Naive thymus-derived CD8-positive, alpha-beta T cell (primary cell): ENCODE measurements around the gene FAM131B. TPM values are rescaled to one million over a fixed set of nuclear protein-coding genes. Genes with fewer than 3 reads are reported as not detected.

Experiments used
- ATAC-seq, 2 donors: fragments of 150-1000 bp; cut with Tn5 transposase in 1 of 2; sonication (Bioruptor Pico), chemical (Tn5 transposase) in 1 of 2; 1 replicate in 1 of 2; 2 replicates in 1 of 2; pipeline ENCODE4 v1.10.0; 2021; ENCODE audit warnings: mild to moderate bottlenecking in 2 of 2, moderate library complexity in 2 of 2
- POLR2A ChIA-PET: fragments of 350-600 bp; sonication (Branson Sonifier 250); formaldehyde crosslinking; loops from one replicate; lab custom pipeline; 2021; ENCODE audit warnings: antibody characterized with exemption; lab: Charles Lee
- DNase-seq, 10 donors: peaks; one replicate each; pipeline versions ENCODE4 v3.0.0 to v3.0.0-alpha.2; 2020 to 2022
- H3K27ac Mint-ChIP-seq, 10 donors: one replicate each; pipeline ENCODE4 v1.8.0; 2020 to 2022; ENCODE audit warnings: mild to moderate bottlenecking in 10 of 10, mixed read lengths in 10 of 10, moderate library complexity in 4 of 10, inconsistent platforms in 1 of 10
- H3K27me3 Mint-ChIP-seq, 5 donors: one replicate each; pipeline ENCODE4 v1.8.0; 2021 to 2022; ENCODE audit warnings: mixed read lengths in 5 of 5
- H3K36me3 Mint-ChIP-seq, 3 donors: one replicate each; pipeline ENCODE4 v1.8.0; 2020 to 2022; ENCODE audit warnings: mixed read lengths in 3 of 3, mild to moderate bottlenecking in 2 of 3, inconsistent platforms in 1 of 3
- H3K4me1 Mint-ChIP-seq, 4 donors: one replicate each; pipeline ENCODE4 v1.8.0; 2021 to 2022; ENCODE audit warnings: mixed read lengths in 4 of 4
- H3K4me3 Mint-ChIP-seq, 10 donors: one replicate each; pipeline ENCODE4 v1.8.0; 2020 to 2022; ENCODE audit warnings: mild to moderate bottlenecking in 10 of 10, mixed read lengths in 10 of 10, moderate library complexity in 6 of 10, inconsistent platforms in 1 of 10
- H3K9me3 Mint-ChIP-seq, 9 donors: one replicate each; pipeline ENCODE4 v1.8.0; 2020 to 2022; ENCODE audit warnings: mixed read lengths in 9 of 9, mild to moderate bottlenecking in 3 of 9, inconsistent platforms in 1 of 9, moderate library complexity in 1 of 9
- polyA plus RNA-seq, 3 donors: library from polyadenylated mRNA; unstranded; fragments of 300-500 nt; fragmentation: Illumina TruSeq; gene quantifications; one replicate each; pipeline ENCODE4 v1.2.3, GENCODE V29; 2021
- total RNA-seq, 8 experiments: library from RNA in 2 of 8; stranded (reverse) in 2 of 8; gene quantifications; one replicate each; pipeline ENCODE4 v1.2.3 and lab custom pipeline; 2021 to 2026

FAM131B gene
- total and polyA plus RNA-seq, 5 experiments from 2014 or later = 0.44 to 1.2 (median 0.78) TPM

DNA sequence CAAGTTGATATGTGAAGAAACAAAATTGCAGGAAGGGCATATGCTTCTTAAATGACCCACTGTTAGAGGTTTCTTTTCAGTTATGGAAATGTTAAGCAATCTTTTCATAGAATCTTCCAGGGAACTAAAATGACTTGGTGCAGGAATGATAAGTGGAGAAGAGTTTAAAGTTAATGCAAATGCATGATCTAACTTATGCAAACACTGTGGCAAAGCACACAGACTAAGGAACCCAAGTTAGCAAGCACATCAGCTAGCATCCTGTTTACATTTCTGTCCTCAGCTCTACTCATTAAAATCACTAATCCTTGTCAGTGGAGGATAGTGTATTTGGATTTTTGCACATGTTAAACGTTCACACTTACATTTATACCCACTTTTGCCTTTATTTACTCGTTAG, 37.3 kb downstream of the FAM131B start:
- H3K27ac Mint-ChIP-seq = peak overlapping the region in 2 of 10 donors; percentile 51 to 77
- H3K9me3 Mint-ChIP-seq = no peaks in the 10 kb centered on the region
- H3K27me3 Mint-ChIP-seq = peaks cover 0 to 9% (median 0%) of the 10 kb centered on the region in 5 donors
- H3K36me3 Mint-ChIP-seq = no peaks in the 10 kb centered on the region
- POLR2A ChIA-PET = interaction anchor here (1.1 to 1.8 kb wide), 2 partner anchors 13 to 59 kb away, joined by 3 to 5 read pairs; no protein-coding TSS in a partner anchor
- peaks cover 8 to 17% (median 12%) of the 10 kb centered on the region in 4 donors for H3K4me1 Mint-ChIP-seq
- ATAC-seq (no peak), DNase-seq (no peak)
- no peak overlapping the region for H3K4me3 Mint-ChIP-seq

DNA sequence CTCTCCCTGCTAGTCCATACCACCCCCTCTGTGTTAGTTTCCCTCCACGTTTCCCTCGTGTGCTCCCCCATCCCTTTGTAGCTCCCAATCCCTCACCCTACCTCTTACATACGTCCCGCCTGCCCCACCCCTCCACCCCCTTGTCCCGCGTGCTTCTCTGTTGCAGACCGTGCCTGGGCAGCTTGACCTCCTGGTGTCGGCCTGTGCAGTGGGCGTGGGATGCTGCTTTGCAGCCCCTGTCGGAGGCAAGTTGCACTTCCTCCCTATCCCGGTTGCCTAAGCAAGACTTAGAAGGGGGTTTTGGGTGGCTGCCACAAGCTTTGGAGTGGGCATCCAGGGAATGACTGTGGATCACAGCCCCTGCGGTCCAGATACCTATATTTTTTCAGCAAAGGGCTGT, 38.9 kb downstream of the FAM131B start:
- POLR2A ChIA-PET = no interaction called here

GRCh38 chr7:143322760-143323633, 39.5 kb downstream of the FAM131B start:
- H3K27ac Mint-ChIP-seq = peak overlapping the region in 2 of 10 donors; percentile 40 to 61
- H3K4me3 Mint-ChIP-seq = no peak overlapping the region
- peaks cover 8 to 16% (median 12%) of the 10 kb centered on the region in 4 donors for H3K4me1 Mint-ChIP-seq
- ATAC-seq (no peak), DNase-seq (no peak)
- no peaks in the 10 kb centered on the region for H3K9me3 Mint-ChIP-seq
- POLR2A ChIA-PET = no interaction called here
- no peaks in the 10 kb centered on the region for H3K36me3 Mint-ChIP-seq
- H3K27me3 Mint-ChIP-seq = peaks cover 0 to 9% (median 0%) of the 10 kb centered on the region in 5 donors

More for the DNA sequence above, 38.9 kb downstream of the FAM131B start:
- Mint-ChIP-seq H3K27me3 (peaks cover 0 to 9% (median 0%) of the 10 kb centered on the region in 5 donors), H3K4me1 (peaks cover 8 to 17% (median 12%) of the 10 kb centered on the region in 4 donors), H3K4me3 (no peak overlapping the region), H3K36me3 (no peaks in the 10 kb centered on the region), H3K9me3 (no peaks in the 10 kb centered on the region), H3K27ac (peak overlapping the region in 1 of 10 donors; percentile 33)
- ATAC-seq (no peak), DNase-seq (no peak)

DNA sequence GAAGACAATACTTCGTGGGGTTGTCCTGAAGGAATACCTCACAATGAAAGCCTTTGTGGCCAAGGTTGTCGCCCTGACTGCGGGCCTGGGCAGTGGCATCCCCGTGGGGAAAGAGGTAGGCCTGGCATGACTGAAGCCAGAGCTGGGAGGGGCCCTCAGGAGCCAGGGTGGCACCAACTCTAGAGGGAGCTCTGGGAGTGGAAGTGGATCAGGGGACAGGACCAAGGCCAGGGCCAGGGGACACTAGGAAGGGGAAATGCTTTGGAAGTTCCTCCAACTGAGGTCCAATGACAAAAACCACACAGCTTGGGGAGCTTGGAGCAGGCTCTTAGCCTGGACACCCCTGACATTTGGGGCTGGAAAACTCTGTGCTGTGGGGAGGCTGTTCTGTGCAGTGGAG, 40.8 kb downstream of the FAM131B start:
- ATAC-seq = peak in 1 of 2 donors; percentile 39
- POLR2A ChIA-PET = interaction anchor here (0.7 kb wide), 1 partner anchor 15 kb away, joined by 6 read pairs; no protein-coding TSS in a partner anchor
- no peak overlapping the region for H3K27ac Mint-ChIP-seq

DNA sequence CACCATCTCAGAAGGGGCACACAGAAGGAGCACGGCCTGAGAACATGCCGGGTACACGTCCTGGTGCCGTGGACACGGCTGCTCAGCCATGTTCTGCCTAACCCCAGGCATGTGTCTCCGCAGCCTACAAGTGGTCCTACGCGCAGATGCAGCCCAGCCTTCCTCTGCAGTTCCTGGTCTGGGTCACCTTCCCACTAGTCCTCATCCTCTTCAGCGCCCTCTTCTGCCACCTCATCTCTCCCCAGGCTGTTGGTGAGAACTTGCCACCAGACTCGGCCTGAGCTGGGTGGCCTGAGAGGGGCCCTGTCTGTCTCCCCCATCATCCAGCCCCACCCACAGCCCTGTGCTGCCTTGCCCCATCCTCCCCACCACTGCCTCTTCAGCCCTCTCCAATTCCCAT, 41.3 kb downstream of the FAM131B start:
- Mint-ChIP-seq H3K9me3 (no peaks in the 10 kb centered on the region), H3K27ac (no peak overlapping the region)
- no peak for ATAC-seq

More for the DNA sequence above, 40.8 kb downstream of the FAM131B start:
- Mint-ChIP-seq H3K27me3 (peaks cover 0 to 9% (median 0%) of the 10 kb centered on the region in 5 donors), H3K36me3 (no peaks in the 10 kb centered on the region), H3K4me3 (no peak overlapping the region), H3K4me1 (peaks cover 8 to 15% (median 12%) of the 10 kb centered on the region in 4 donors), H3K9me3 (no peaks in the 10 kb centered on the region)
- DNase-seq = no peak

GRCh38 chr7:143320620-143321019, 41.9 kb downstream of the FAM131B start:
- Mint-ChIP-seq H3K4me3 (no peak overlapping the region), H3K36me3 (no peaks in the 10 kb centered on the region), H3K9me3 (no peaks in the 10 kb centered on the region), H3K4me1 (peaks cover 7 to 11% (median 7%) of the 10 kb centered on the region in 4 donors), H3K27me3 (peaks cover 0 to 9% (median 0%) of the 10 kb centered on the region in 5 donors), H3K27ac (peak overlapping the region in 1 of 10 donors; percentile 17)
- no peak for ATAC-seq
- POLR2A ChIA-PET = no interaction called here
- DNase-seq = no peak

More for the DNA sequence above, 41.3 kb downstream of the FAM131B start:
- H3K27me3 Mint-ChIP-seq = peaks cover 0 to 9% (median 0%) of the 10 kb centered on the region in 5 donors
- no peak overlapping the region for H3K4me3 Mint-ChIP-seq
- H3K36me3 Mint-ChIP-seq = no peaks in the 10 kb centered on the region
- no peak for DNase-seq
- H3K4me1 Mint-ChIP-seq = peaks cover 8 to 12% (median 11%) of the 10 kb centered on the region in 4 donors
- POLR2A ChIA-PET = interaction anchor here (0.7 kb wide), 1 partner anchor 14 kb away, joined by 6 read pairs; no protein-coding TSS in a partner anchor

- Mint-ChIP-seq H3K9me3 (no peaks in the 10 kb centered on the region), H3K4me1 (peaks cover 0 to 6% (median under 1%) of the 10 kb centered on the region in 4 donors), H3K27ac (no peak overlapping the region), H3K36me3 (no peaks in the 10 kb centered on the region), H3K27me3 (peaks cover 0 to 5% (median 0%) of the 10 kb centered on the region in 5 donors), H3K4me3 (no peak overlapping the region)
- DNase-seq = no peak
- POLR2A ChIA-PET = interaction anchor here (1.1 kb wide), 1 partner anchor 9 kb away, joined by 3 read pairs; no protein-coding TSS in a partner anchor
- ATAC-seq = no peak
Measured at GRCh38 chr7:143318661-143319060, 43.9 kb downstream of the FAM131B start.

DNA sequence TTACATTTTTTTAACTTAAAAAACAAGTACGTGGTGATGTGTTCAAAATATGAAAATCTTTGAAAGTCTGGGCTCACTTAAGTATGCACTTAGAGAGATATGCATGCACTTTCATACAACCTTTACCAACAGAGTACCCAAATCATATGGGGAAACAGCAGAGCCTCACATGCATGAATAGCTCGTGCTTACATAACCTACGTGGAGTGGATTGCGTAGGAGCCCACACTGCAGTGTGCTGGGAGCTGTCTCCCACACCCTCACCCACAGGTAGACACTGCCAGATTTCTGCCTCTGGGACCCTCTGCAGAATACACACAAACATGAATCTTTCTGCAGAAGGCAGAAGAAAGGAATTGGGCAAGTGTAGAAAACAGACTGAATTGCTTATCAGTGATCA, 46.0 kb downstream of the FAM131B start:
- Mint-ChIP-seq H3K4me1 (peaks cover 0 to 7% (median 5%) of the 10 kb centered on the region in 4 donors), H3K27me3 (peaks cover 0 to 3% (median 0%) of the 10 kb centered on the region in 5 donors), H3K9me3 (no peaks in the 10 kb centered on the region), H3K27ac (no peak overlapping the region), H3K36me3 (no peaks in the 10 kb centered on the region), H3K4me3 (no peak overlapping the region)
- DNase-seq = no peak
- POLR2A ChIA-PET = interaction anchor here (1.3 kb wide), 1 partner anchor 28 kb away, joined by 4 read pairs; the partner anchor contains the start of gene CASP2
- ATAC-seq = no peak

- H3K27ac Mint-ChIP-seq = peak within 1 kb of the TSS in 1 of 10 donors; percentile 55
- H3K4me3 Mint-ChIP-seq = no peak within 1 kb of the TSS
- peaks cover 3 to 13% (median 9%) of the 10 kb centered on the region in 4 donors for H3K4me1 Mint-ChIP-seq
- peaks cover 0 to 2% (median 0%) of the 10 kb centered on the region in 9 donors for H3K9me3 Mint-ChIP-seq
- H3K36me3 Mint-ChIP-seq = no peaks in the 10 kb centered on the region
- ATAC-seq = no peak
- DNase-seq = no peak
- H3K27me3 Mint-ChIP-seq = no peaks in the 10 kb centered on the region
- POLR2A ChIA-PET = interaction anchor here (0.5 to 1.3 kb wide), 2 partner anchors 26 to 28 kb away, joined by 4 to 5 read pairs; partner anchors contain the start of gene CASP2
Measured at GRCh38 chr7:143315776-143316175, 46.7 kb downstream of the FAM131B start, which contains the start of gene CLCN1. TSS of gene CLCN1 (plus strand) at chr7:143316111. CDS start at chr7:143316213, 102 bp downstream.

GRCh38 chr7:143314127-143314526, 48.4 kb downstream of the FAM131B start:
- Mint-ChIP-seq H3K27ac (no peak overlapping the region), H3K27me3 (no peaks in the 10 kb centered on the region), H3K36me3 (no peaks in the 10 kb centered on the region), H3K4me3 (no peak overlapping the region), H3K9me3 (peaks cover 0 to 3% (median 0%) of the 10 kb centered on the region in 9 donors), H3K4me1 (peaks cover 6 to 27% (median 20%) of the 10 kb centered on the region in 4 donors)
- POLR2A ChIA-PET = no interaction called here
- no peak for DNase-seq
- ATAC-seq = no peak

GRCh38 chr7:143308632-143309031, 53.9 kb downstream of the FAM131B start:
- Mint-ChIP-seq H3K36me3 (peaks cover 14 to 48% (median 40%) of the 10 kb centered on the region in 3 donors), H3K27ac (peak overlapping the region in 6 of 10 donors; percentile 7 to 89 (median 64)), H3K27me3 (no peaks in the 10 kb centered on the region), H3K4me1 (peaks cover 18 to 46% (median 44%) of the 10 kb centered on the region in 4 donors), H3K4me3 (no peak overlapping the region), H3K9me3 (peaks cover 0 to 3% (median 0%) of the 10 kb centered on the region in 9 donors)
- POLR2A ChIA-PET = interaction anchor here (0.7 to 1.5 kb wide), 5 partner anchors 45 to 100 kb away, joined by 3 to 8 read pairs (median 5); partner anchors contain the start of gene GSTK1
- no peak for ATAC-seq
- DNase-seq = no peak

GRCh38 chr7:143305423-143306070, 57.0 kb downstream of the FAM131B start:
- H3K36me3 Mint-ChIP-seq = peaks cover 17 to 76% (median 47%) of the 10 kb centered on the region in 3 donors
- POLR2A ChIA-PET = interaction anchor here (1.9 kb wide), 1 partner anchor 65 kb away, joined by 7 read pairs; no protein-coding TSS in a partner anchor
- DNase-seq = peak; percentile 23 to 78 (median 58)
- H3K4me3 Mint-ChIP-seq = peak overlapping the region in 1 of 10 donors; percentile 3
- peak; percentile 77 to 81 for ATAC-seq
- H3K27me3 Mint-ChIP-seq = no peaks in the 10 kb centered on the region
- H3K9me3 Mint-ChIP-seq = peaks cover 0 to 1% (median 0%) of the 10 kb centered on the region in 9 donors
- peak overlapping the region in 8 of 10 donors; percentile 5 to 85 (median 44) for H3K27ac Mint-ChIP-seq
- H3K4me1 Mint-ChIP-seq = peaks cover 24 to 43% (median 36%) of the 10 kb centered on the region in 4 donors
